ENCODE results near the gene CHRM5. TPM values are rescaled to one million over a fixed set of nuclear protein-coding genes. Genes with fewer than 3 reads are reported as not detected.
"Not testable (repeated sequence)": the region's sequence is repeated elsewhere in the genome, so short reads cannot be mapped to it uniquely, and the experiment has no call there.

CHRM5 gene
- total RNA-seq, 1 donor from 2014 or later, result not detected

- Mint-ChIP-seq H3K4me1 (ENCODE audit: low read depth) (peaks cover 10% of the 10 kb centered on the region), H3K4me3 (no peak overlapping the region), H3K36me3 (ENCODE audit: low read depth) (peaks cover 2% of the 10 kb centered on the region), H3K9me3 (peaks cover 9% of the 10 kb centered on the region), H3K27me3 (ENCODE audit: insufficient read depth) (no peaks in the 10 kb centered on the region), H3K27ac (no peak overlapping the region)
- intact Hi-C loops (cut with micrococcal nuclease), result no loop called here
- no peak for DNase-seq (ENCODE audit: low spot score)
Measured at GRCh38 chr15:34027606-34028005, 59.3 kb downstream of the CHRM5 start.

- intact Hi-C loops (cut with micrococcal nuclease), result loop anchor here (10.0 kb wide), 1 partner anchor 1513 kb away; the partner anchor contains the start of gene DPH6
- Mint-ChIP-seq H3K27me3 (ENCODE audit: insufficient read depth) (peaks cover 5% of the 10 kb centered on the region), H3K9me3 (peaks cover 4% of the 10 kb centered on the region), H3K27ac (no peak overlapping the region), H3K4me1 (ENCODE audit: low read depth) (peaks cover 13% of the 10 kb centered on the region), H3K4me3 (no peak overlapping the region), H3K36me3 (ENCODE audit: low read depth) (peaks cover 2% of the 10 kb centered on the region)
- DNase-seq (ENCODE audit: low spot score), result no peak
Measured at GRCh38 chr15:34031987-34032760, 63.9 kb downstream of the CHRM5 start.

- no peaks in the 10 kb centered on the region for H3K9me3 Mint-ChIP-seq
- H3K4me1 Mint-ChIP-seq (ENCODE audit: low read depth), result peaks cover 28% of the 10 kb centered on the region
- peak; percentile 60 for DNase-seq (ENCODE audit: low spot score)
- H3K4me3 Mint-ChIP-seq, result peak overlapping the region; percentile 91
- peak overlapping the region; percentile 89 for H3K27ac Mint-ChIP-seq
- peaks cover 2% of the 10 kb centered on the region for H3K36me3 Mint-ChIP-seq (ENCODE audit: low read depth)
- H3K27me3 Mint-ChIP-seq (ENCODE audit: insufficient read depth), result peaks cover 5% of the 10 kb centered on the region
- intact Hi-C loops (cut with micrococcal nuclease), result loop anchor here (1.0 to 10.0 kb wide), 6 partner anchors 19 to 1507 kb away; partner anchors contain the start of genes DPH6, NOP10, NUTM1 and PGBD4
Measured at GRCh38 chr15:34038023-34038870, 70.0 kb downstream of the CHRM5 start.

- Mint-ChIP-seq H3K36me3 (ENCODE audit: low read depth) (peaks cover 2% of the 10 kb centered on the region), H3K4me1 (ENCODE audit: low read depth) (peaks cover 36% of the 10 kb centered on the region), H3K27ac (peak within 1 kb of the TSS; percentile 93), H3K4me3 (peak within 1 kb of the TSS; percentile 91), H3K27me3 (ENCODE audit: insufficient read depth) (peaks cover 5% of the 10 kb centered on the region), H3K9me3 (no peaks in the 10 kb centered on the region)
- DNase-seq (ENCODE audit: low spot score), result peak; percentile 58
- intact Hi-C loops (cut with micrococcal nuclease), result loop anchor here (1.0 to 10.0 kb wide), 9 partner anchors 20 to 1506 kb away; partner anchors contain the start of genes DPH6, GOLGA8A, KATNBL1 and NOP10
Measured at GRCh38 chr15:34038871-34039789, 70.8 kb downstream of the CHRM5 start, which contains the start of gene AVEN. Gene AVEN, minus strand, starts transcription at chr15:34039204. Its CDS starts 158 bp downstream, at chr15:34039046.

- Mint-ChIP-seq H3K27ac (peak overlapping the region; percentile 93), H3K9me3 (no peaks in the 10 kb centered on the region), H3K4me3 (peak overlapping the region; percentile 81), H3K36me3 (ENCODE audit: low read depth) (peaks cover 2% of the 10 kb centered on the region), H3K4me1 (ENCODE audit: low read depth) (peaks cover 37% of the 10 kb centered on the region), H3K27me3 (ENCODE audit: insufficient read depth) (peaks cover 5% of the 10 kb centered on the region)
- intact Hi-C loops (cut with micrococcal nuclease), result loop anchor here (1.0 to 10.0 kb wide), 9 partner anchors 21 to 1505 kb away; partner anchors contain the start of genes DPH6, FMN1, GOLGA8A and KATNBL1
- DNase-seq (ENCODE audit: low spot score), result no peak
Measured at GRCh38 chr15:34039790-34040113, 71.5 kb downstream of the CHRM5 start.

GRCh38 chr15:34043391-34043790 lies 75.1 kb downstream of the CHRM5 start:
- no peak overlapping the region for H3K27ac Mint-ChIP-seq

GRCh38 chr15:34043813-34044212 lies 75.5 kb downstream of the CHRM5 start:
- Mint-ChIP-seq H3K9me3 (no peaks in the 10 kb centered on the region), H3K4me3 (no peak overlapping the region), H3K27me3 (ENCODE audit: insufficient read depth) (no peaks in the 10 kb centered on the region), H3K36me3 (ENCODE audit: low read depth) (no peaks in the 10 kb centered on the region), H3K4me1 (ENCODE audit: low read depth) (peaks cover 25% of the 10 kb centered on the region), H3K27ac (no peak overlapping the region)
- intact Hi-C loops (cut with micrococcal nuclease), result loop anchor here (10.0 kb wide), 1 partner anchor 849 kb away; the partner anchor contains the start of gene FMN1
- no peak for DNase-seq (ENCODE audit: low spot score)

More at GRCh38 chr15:34043391-34043790, 75.1 kb downstream of the CHRM5 start:
- no peak for DNase-seq (ENCODE audit: low spot score)
- Mint-ChIP-seq H3K9me3 (no peaks in the 10 kb centered on the region), H3K4me3 (no peak overlapping the region), H3K27me3 (ENCODE audit: insufficient read depth) (no peaks in the 10 kb centered on the region), H3K4me1 (ENCODE audit: low read depth) (peaks cover 25% of the 10 kb centered on the region), H3K36me3 (ENCODE audit: low read depth) (no peaks in the 10 kb centered on the region)
- intact Hi-C loops (cut with micrococcal nuclease), result loop anchor here (10.0 kb wide), 1 partner anchor 849 kb away; the partner anchor contains the start of gene FMN1

- no peak overlapping the region for H3K4me3 Mint-ChIP-seq
- intact Hi-C loops (cut with micrococcal nuclease), result loop anchor here (10.0 kb wide), 1 partner anchor 852 kb away; the partner anchor contains the start of gene FMN1
- DNase-seq (ENCODE audit: low spot score), result no peak
- H3K36me3 Mint-ChIP-seq (ENCODE audit: low read depth), result peaks cover 4% of the 10 kb centered on the region
- peaks cover 11% of the 10 kb centered on the region for H3K4me1 Mint-ChIP-seq (ENCODE audit: low read depth)
- H3K27me3 Mint-ChIP-seq (ENCODE audit: insufficient read depth), result peaks cover under 1% of the 10 kb centered on the region
- no peak overlapping the region for H3K27ac Mint-ChIP-seq
- H3K9me3 Mint-ChIP-seq, result peaks cover 22% of the 10 kb centered on the region
Measured at GRCh38 chr15:34046471-34047145, 78.3 kb downstream of the CHRM5 start.

GRCh38 chr15:34047893-34048775 lies 79.8 kb downstream of the CHRM5 start:
- intact Hi-C loops (cut with micrococcal nuclease), result loop anchor here (10.0 kb wide), 1 partner anchor 853 kb away; the partner anchor contains the start of gene FMN1
- H3K27ac Mint-ChIP-seq, result no peak overlapping the region
- DNase-seq (ENCODE audit: low spot score), result no peak
- H3K36me3 Mint-ChIP-seq (ENCODE audit: low read depth), result peaks cover 4% of the 10 kb centered on the region
- no peak overlapping the region for H3K4me3 Mint-ChIP-seq
- H3K27me3 Mint-ChIP-seq (ENCODE audit: insufficient read depth), result peaks cover 2% of the 10 kb centered on the region
- H3K9me3 Mint-ChIP-seq, result peaks cover 24% of the 10 kb centered on the region
- peaks cover 11% of the 10 kb centered on the region for H3K4me1 Mint-ChIP-seq (ENCODE audit: low read depth)

GRCh38 chr15:34049112-34049511 lies 80.8 kb downstream of the CHRM5 start:
- intact Hi-C loops (cut with micrococcal nuclease), result loop anchor here (10.0 kb wide), 1 partner anchor 854 kb away; the partner anchor contains the start of gene FMN1
- H3K4me3 Mint-ChIP-seq, result no peak overlapping the region
- H3K4me1 Mint-ChIP-seq (ENCODE audit: low read depth), result peaks cover under 1% of the 10 kb centered on the region
- H3K27me3 Mint-ChIP-seq (ENCODE audit: insufficient read depth), result peaks cover 5% of the 10 kb centered on the region
- no peak for DNase-seq (ENCODE audit: low spot score)
- H3K27ac Mint-ChIP-seq, result no peak overlapping the region
- peaks cover 4% of the 10 kb centered on the region for H3K36me3 Mint-ChIP-seq (ENCODE audit: low read depth)
- peaks cover 24% of the 10 kb centered on the region for H3K9me3 Mint-ChIP-seq

GRCh38 chr15:34050385-34050784 lies 82.1 kb downstream of the CHRM5 start:
- H3K27me3 Mint-ChIP-seq (ENCODE audit: insufficient read depth); H3K36me3 Mint-ChIP-seq (ENCODE audit: low read depth); H3K4me3 Mint-ChIP-seq; H3K4me1 Mint-ChIP-seq (ENCODE audit: low read depth); H3K27ac Mint-ChIP-seq; intact Hi-C loops (cut with micrococcal nuclease); DNase-seq (ENCODE audit: low spot score): not testable (repeated sequence)
- H3K9me3 Mint-ChIP-seq, result peaks cover 27% of the 10 kb centered on the region
